C4-2B (cell line): ENCODE results near the gene PC.

ENCODE experiments used
- CTCF ChIP-seq: fragments of 450-650 bp; conservative IDR thresholded peaks from 2 replicates; pipeline ENCODE4 v1.5.1; 2017; ENCODE audit warnings: mild to moderate bottlenecking
- ZFX ChIP-seq: fragments of 450-650 bp; IDR thresholded peaks from 2 replicates; pipeline ENCODE4 v1.6.1; 2017

GRCh38 chr11:66864924-66865697, 93.1 kb downstream of the PC start:
- TF ChIP-seq CTCF (no peak), ZFX (no peak)
